ENCODE results near the gene ANKRD62.
"Not testable (repeated sequence)": the region's sequence is repeated elsewhere in the genome, so short reads cannot be mapped to it uniquely, and the experiment has no call there.

- TF ChIP-seq, protein P1, sequence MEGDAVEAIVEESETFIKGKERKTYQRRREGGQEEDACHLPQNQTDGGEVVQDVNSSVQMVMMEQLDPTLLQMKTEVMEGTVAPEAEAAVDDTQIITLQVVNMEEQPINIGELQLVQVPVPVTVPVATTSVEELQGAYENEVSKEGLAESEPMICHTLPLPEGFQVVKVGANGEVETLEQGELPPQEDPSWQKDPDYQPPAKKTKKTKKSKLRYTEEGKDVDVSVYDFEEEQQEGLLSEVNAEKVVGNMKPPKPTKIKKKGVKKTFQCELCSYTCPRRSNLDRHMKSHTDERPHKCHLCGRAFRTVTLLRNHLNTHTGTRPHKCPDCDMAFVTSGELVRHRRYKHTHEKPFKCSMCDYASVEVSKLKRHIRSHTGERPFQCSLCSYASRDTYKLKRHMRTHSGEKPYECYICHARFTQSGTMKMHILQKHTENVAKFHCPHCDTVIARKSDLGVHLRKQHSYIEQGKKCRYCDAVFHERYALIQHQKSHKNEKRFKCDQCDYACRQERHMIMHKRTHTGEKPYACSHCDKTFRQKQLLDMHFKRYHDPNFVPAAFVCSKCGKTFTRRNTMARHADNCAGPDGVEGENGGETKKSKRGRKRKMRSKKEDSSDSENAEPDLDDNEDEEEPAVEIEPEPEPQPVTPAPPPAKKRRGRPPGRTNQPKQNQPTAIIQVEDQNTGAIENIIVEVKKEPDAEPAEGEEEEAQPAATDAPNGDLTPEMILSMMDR (IDR thresholded peaks at IDR 0.05; ENCODE audit: borderline replicate concordance, extremely low read depth, low read length, poor library complexity, severe bottlenecking): not testable (repeated sequence)
- TF ChIP-seq EZH2 (IDR thresholded peaks at IDR 0.05; ENCODE audit: borderline replicate concordance, low read depth, low read length, severe bottlenecking): not testable (repeated sequence)
These were observed 34.0 kb downstream of the ANKRD62 start for GRCh38 chr18:12127647-12128046.

Data from DND-41 (cell line).